ENCODE results near the gene FAM170B.

- TF ChIP-seq, protein P1, sequence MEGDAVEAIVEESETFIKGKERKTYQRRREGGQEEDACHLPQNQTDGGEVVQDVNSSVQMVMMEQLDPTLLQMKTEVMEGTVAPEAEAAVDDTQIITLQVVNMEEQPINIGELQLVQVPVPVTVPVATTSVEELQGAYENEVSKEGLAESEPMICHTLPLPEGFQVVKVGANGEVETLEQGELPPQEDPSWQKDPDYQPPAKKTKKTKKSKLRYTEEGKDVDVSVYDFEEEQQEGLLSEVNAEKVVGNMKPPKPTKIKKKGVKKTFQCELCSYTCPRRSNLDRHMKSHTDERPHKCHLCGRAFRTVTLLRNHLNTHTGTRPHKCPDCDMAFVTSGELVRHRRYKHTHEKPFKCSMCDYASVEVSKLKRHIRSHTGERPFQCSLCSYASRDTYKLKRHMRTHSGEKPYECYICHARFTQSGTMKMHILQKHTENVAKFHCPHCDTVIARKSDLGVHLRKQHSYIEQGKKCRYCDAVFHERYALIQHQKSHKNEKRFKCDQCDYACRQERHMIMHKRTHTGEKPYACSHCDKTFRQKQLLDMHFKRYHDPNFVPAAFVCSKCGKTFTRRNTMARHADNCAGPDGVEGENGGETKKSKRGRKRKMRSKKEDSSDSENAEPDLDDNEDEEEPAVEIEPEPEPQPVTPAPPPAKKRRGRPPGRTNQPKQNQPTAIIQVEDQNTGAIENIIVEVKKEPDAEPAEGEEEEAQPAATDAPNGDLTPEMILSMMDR (IDR thresholded peaks at IDR 0.05) = no peak
- TF ChIP-seq POLR2AphosphoS5 (IDR thresholded peaks at IDR 0.05) (no peak), EP300 (IDR thresholded peaks at IDR 0.05) (no peak)
Observed at GRCh38 chr10:49152037-49152436, 18.2 kb upstream of the FAM170B start.
